Measurements from ENCODE around the gene COL27A1.

- TF ChIP-seq ELK4 (IDR thresholded peaks at IDR 0.05; ENCODE audit: borderline replicate concordance, low read depth, low read length) (no peak), ZNF23 (tag by site-specific recombination; IDR thresholded peaks at IDR 0.05; ENCODE audit: borderline replicate concordance) (no peak), ZNF580 (tag by site-specific recombination; IDR thresholded peaks at IDR 0.05) (no peak), CTCF (tag by site-specific recombination; IDR thresholded peaks at IDR 0.05) (no peak), IKZF3 (tag by site-specific recombination; IDR thresholded peaks at IDR 0.05) (no peak), PATZ1 (tag by site-specific recombination; IDR thresholded peaks at IDR 0.05) (no peak), KLF16 (tag by site-specific recombination; IDR thresholded peaks at IDR 0.05) (no peak), ZBTB7A (tag by site-specific recombination; IDR thresholded peaks at IDR 0.05; ENCODE audit: low read depth) (no peak), ZNF335 (tag by site-specific recombination; conservative IDR thresholded peaks at IDR 0.05) (no peak), YY1 (tag by site-specific recombination; IDR thresholded peaks at IDR 0.05) (no peak), SETDB1 (IDR thresholded peaks at IDR 0.05; ENCODE audit: insufficient read length, low read length) (no peak), ZNF362 (tag by site-specific recombination; IDR thresholded peaks at IDR 0.05) (no peak), ZNF76 (tag by site-specific recombination; IDR thresholded peaks at IDR 0.05; ENCODE audit: borderline replicate concordance, low read depth) (no peak), ZBTB17 (tag by site-specific recombination; IDR thresholded peaks at IDR 0.05) (no peak)
These were observed 63.2 kb downstream of the COL27A1 start for GRCh38 chr9:114218264-114219120.

Measured in HEK293 (cell line).